Type B pancreatic cell (in vitro differentiated cells): ENCODE results near the gene CELF4. TPM values are rescaled to one million over a fixed set of nuclear protein-coding genes. Genes with fewer than 3 reads are reported as not detected.

Source experiments
- DNase-seq: peaks from one replicate; pipeline ENCODE4 v3.0.0; 2021; ENCODE audit warnings: mixed read lengths; ENCODE audit not compliant: unreplicated experiment; ENCODE audit errors: extremely low spot score
- H3K27ac Mint-ChIP-seq: 2 replicates; pipeline ENCODE4 v1.8.0; 2021; ENCODE audit warnings: mild to moderate bottlenecking, mixed read lengths
- H3K27me3 Mint-ChIP-seq: 2 replicates; pipeline ENCODE4 v1.8.0; 2021; ENCODE audit warnings: mixed read lengths
- H3K36me3 Mint-ChIP-seq: 2 replicates; pipeline ENCODE4 v1.8.0; 2021; ENCODE audit warnings: mixed read lengths
- H3K4me1 Mint-ChIP-seq: one replicate; pipeline ENCODE4 v1.8.0; 2021; ENCODE audit warnings: mixed read lengths; ENCODE audit not compliant: unreplicated experiment
- H3K4me3 Mint-ChIP-seq: 2 replicates; pipeline ENCODE4 v1.8.0; 2021; ENCODE audit warnings: mild to moderate bottlenecking, mixed read lengths
- H3K9me3 Mint-ChIP-seq: 2 replicates; pipeline ENCODE4 v1.8.0; 2021; ENCODE audit warnings: mixed read lengths
- total RNA-seq: library from RNA; stranded (reverse); gene quantifications from 2 replicates; pipeline ENCODE4 v1.2.1, GENCODE V29; 2021; ENCODE audit warnings: low replicate concordance
- TF ChIP-seq, protein P1 (sequence below): fragments of 200-600 bp; sonication (generic); conservative IDR thresholded peaks from 2 replicates; pipeline ENCODE4 v1.5.0; 2021; ENCODE audit warnings: antibody characterized with exemption, mild to moderate bottlenecking

Gene CELF4
- total RNA-seq, 1 donor from 2014 or later, result 9.2 TPM

DNA sequence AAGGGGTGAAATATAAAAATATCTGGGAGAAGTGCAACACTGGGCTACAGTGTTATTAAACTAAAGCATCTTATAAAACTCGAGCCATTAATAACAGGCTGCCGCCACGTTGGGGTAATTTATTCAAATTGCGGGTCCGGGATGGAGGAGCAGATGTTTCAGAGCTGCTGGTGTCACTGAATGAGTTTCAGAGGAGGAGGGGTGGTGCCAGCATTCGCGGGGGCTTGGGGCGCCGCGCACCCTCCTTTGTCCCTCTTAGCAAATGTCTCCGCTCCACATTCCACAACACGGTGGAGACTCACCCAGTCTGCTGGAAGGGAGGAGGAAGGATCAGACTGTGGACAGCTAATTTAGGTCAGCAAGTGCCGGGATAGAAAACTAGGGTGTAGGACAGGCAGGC, 260.5 kb downstream of the CELF4 start:
- H3K4me1 Mint-ChIP-seq, result peaks cover 18% of the 10 kb centered on the region
- DNase-seq, result no peak
- no peaks in the 10 kb centered on the region for H3K36me3 Mint-ChIP-seq
- no peaks in the 10 kb centered on the region for H3K9me3 Mint-ChIP-seq
- no peaks in the 10 kb centered on the region for H3K27me3 Mint-ChIP-seq
- TF ChIP-seq, protein P1, sequence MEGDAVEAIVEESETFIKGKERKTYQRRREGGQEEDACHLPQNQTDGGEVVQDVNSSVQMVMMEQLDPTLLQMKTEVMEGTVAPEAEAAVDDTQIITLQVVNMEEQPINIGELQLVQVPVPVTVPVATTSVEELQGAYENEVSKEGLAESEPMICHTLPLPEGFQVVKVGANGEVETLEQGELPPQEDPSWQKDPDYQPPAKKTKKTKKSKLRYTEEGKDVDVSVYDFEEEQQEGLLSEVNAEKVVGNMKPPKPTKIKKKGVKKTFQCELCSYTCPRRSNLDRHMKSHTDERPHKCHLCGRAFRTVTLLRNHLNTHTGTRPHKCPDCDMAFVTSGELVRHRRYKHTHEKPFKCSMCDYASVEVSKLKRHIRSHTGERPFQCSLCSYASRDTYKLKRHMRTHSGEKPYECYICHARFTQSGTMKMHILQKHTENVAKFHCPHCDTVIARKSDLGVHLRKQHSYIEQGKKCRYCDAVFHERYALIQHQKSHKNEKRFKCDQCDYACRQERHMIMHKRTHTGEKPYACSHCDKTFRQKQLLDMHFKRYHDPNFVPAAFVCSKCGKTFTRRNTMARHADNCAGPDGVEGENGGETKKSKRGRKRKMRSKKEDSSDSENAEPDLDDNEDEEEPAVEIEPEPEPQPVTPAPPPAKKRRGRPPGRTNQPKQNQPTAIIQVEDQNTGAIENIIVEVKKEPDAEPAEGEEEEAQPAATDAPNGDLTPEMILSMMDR, result no peak
- H3K4me3 Mint-ChIP-seq, result no peak overlapping the region
- H3K27ac Mint-ChIP-seq, result no peak overlapping the region

GRCh38 chr18:37304012-37304680, 261.5 kb downstream of the CELF4 start:
- Mint-ChIP-seq H3K4me1 (peaks cover 26% of the 10 kb centered on the region), H3K27me3 (no peaks in the 10 kb centered on the region), H3K36me3 (no peaks in the 10 kb centered on the region), H3K4me3 (no peak overlapping the region), H3K9me3 (no peaks in the 10 kb centered on the region), H3K27ac (no peak overlapping the region)
- DNase-seq, result no peak
- TF ChIP-seq, protein P1, result no peak

DNA sequence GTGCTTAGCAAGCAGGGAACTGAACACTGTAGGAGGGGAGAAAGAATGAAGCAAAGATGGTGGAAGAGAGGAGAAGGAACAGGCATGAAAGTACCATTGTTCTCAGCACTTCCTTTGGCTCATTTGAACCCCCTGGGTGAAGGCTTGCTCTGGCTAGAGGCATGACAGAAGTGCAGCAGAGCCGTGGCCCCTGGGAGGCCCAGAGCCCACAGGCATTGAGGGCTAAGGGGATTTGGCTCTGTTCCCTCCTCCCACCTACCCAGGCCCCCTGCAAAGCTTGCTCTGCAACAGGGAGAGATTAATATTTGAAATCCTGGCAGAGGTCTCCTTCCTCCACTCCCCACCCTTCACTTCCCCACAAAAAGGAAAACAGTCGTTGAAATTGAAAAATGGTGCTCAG, 262.6 kb downstream of the CELF4 start:
- Mint-ChIP-seq H3K36me3 (no peaks in the 10 kb centered on the region), H3K4me1 (peaks cover 31% of the 10 kb centered on the region), H3K4me3 (no peak overlapping the region), H3K27ac (no peak overlapping the region), H3K27me3 (no peaks in the 10 kb centered on the region), H3K9me3 (no peaks in the 10 kb centered on the region)
- DNase-seq, result no peak
- TF ChIP-seq, protein P1, result no peak

- no peak overlapping the region for H3K27ac Mint-ChIP-seq
- DNase-seq, result no peak
- TF ChIP-seq, protein P1, result no peak
- H3K4me1 Mint-ChIP-seq, result peaks cover 31% of the 10 kb centered on the region
- H3K27me3 Mint-ChIP-seq, result no peaks in the 10 kb centered on the region
- no peak overlapping the region for H3K4me3 Mint-ChIP-seq
- H3K36me3 Mint-ChIP-seq, result no peaks in the 10 kb centered on the region
- H3K9me3 Mint-ChIP-seq, result no peaks in the 10 kb centered on the region
Measured at GRCh38 chr18:37302519-37302918, 263.1 kb downstream of the CELF4 start.

GRCh38 chr18:37299471-37300304, 265.9 kb downstream of the CELF4 start:
- H3K27me3 Mint-ChIP-seq, result no peaks in the 10 kb centered on the region
- H3K4me1 Mint-ChIP-seq, result peaks cover 31% of the 10 kb centered on the region
- peak overlapping the region; percentile 86 for H3K27ac Mint-ChIP-seq
- no peaks in the 10 kb centered on the region for H3K9me3 Mint-ChIP-seq
- no peaks in the 10 kb centered on the region for H3K36me3 Mint-ChIP-seq
- peak overlapping the region; percentile 43 for H3K4me3 Mint-ChIP-seq
- TF ChIP-seq, protein P1, result no peak
- peak; percentile 78 for DNase-seq
